ENCODE data around the gene ZSWIM8.

ZSWIM8 gene

GRCh38 chr10:73744664-73744975 is 40.8 kb upstream of the ZSWIM8 start:
- ChIA-PET CTCF (interaction anchor here (1.0 to 3.9 kb wide), 4 partner anchors 10 to 216 kb away, joined by 3 to 16 read pairs (median 4); no protein-coding TSS in a partner anchor), POLR2A (interaction anchor here (0.6 to 1.5 kb wide), 5 partner anchors 11 to 72 kb away, joined by 3 to 4 read pairs (median 3); partner anchors contain the start of gene CHCHD1)
- no peak for TF ChIP-seq CTCF (IDR thresholded peaks at IDR 0.05; ENCODE audit: control extremely low read depth, extremely low read depth, low read depth, missing control alignments)
- DNase-seq (ENCODE audit: extremely low spot score), result peak; percentile 44

GRCh38 chr10:73746721-73747120 is 38.7 kb upstream of the ZSWIM8 start:
- POLR2A ChIA-PET, result interaction anchor here (0.7 kb wide), 1 partner anchor 313 kb away, joined by 4 read pairs; no protein-coding TSS in a partner anchor

GRCh38 chr10:73750819-73751218 is 34.6 kb upstream of the ZSWIM8 start:
- ChIA-PET POLR2A (interaction anchor here (0.9 to 1.4 kb wide), 2 partner anchors 8 to 17 kb away, joined by 3 to 4 read pairs; no protein-coding TSS in a partner anchor), CTCF (interaction anchor here (1.1 to 1.3 kb wide), 2 partner anchors 9 to 20 kb away, joined by 3 to 5 read pairs; no protein-coding TSS in a partner anchor)
- DNase-seq (ENCODE audit: extremely low spot score), result no peak
- no peak for TF ChIP-seq CTCF (IDR thresholded peaks at IDR 0.05; ENCODE audit: control extremely low read depth, extremely low read depth, low read depth, missing control alignments)

More at GRCh38 chr10:73746721-73747120, 38.7 kb upstream of the ZSWIM8 start:
- DNase-seq (ENCODE audit: extremely low spot score), result no peak
- CTCF ChIA-PET, result interaction anchor here (0.7 to 2.8 kb wide), 5 partner anchors 12 to 218 kb away, joined by 3 to 14 read pairs (median 3); no protein-coding TSS in a partner anchor
- TF ChIP-seq CTCF (IDR thresholded peaks at IDR 0.05; ENCODE audit: control extremely low read depth, extremely low read depth, low read depth, missing control alignments), result no peak

GRCh38 chr10:73756183-73756582 is 29.2 kb upstream of the ZSWIM8 start:
- POLR2A ChIA-PET, result interaction anchor here (1.2 kb wide), 1 partner anchor 11 kb away, joined by 3 read pairs; no protein-coding TSS in a partner anchor
- no peak for TF ChIP-seq CTCF (IDR thresholded peaks at IDR 0.05; ENCODE audit: control extremely low read depth, extremely low read depth, low read depth, missing control alignments)
- CTCF ChIA-PET, result interaction anchor here (2.1 to 5.1 kb wide), 2 partner anchors 11 to 13 kb away, joined by 6 to 32 read pairs; a partner anchor contains a TSS
- no peak for DNase-seq (ENCODE audit: extremely low spot score)

GRCh38 chr10:73758704-73759511 is 26.5 kb upstream of the ZSWIM8 start:
- no peak for TF ChIP-seq CTCF (IDR thresholded peaks at IDR 0.05; ENCODE audit: control extremely low read depth, extremely low read depth, low read depth, missing control alignments)
- DNase-seq (ENCODE audit: extremely low spot score), result no peak
- CTCF ChIA-PET, result interaction anchor here (0.9 to 3.9 kb wide), 8 partner anchors 9 to 56 kb away, joined by 3 to 23 read pairs (median 3); a partner anchor contains a TSS
- POLR2A ChIA-PET, result interaction anchor here (1.3 to 1.4 kb wide), 2 partner anchors 9 to 10 kb away, joined by 4 to 5 read pairs; no protein-coding TSS in a partner anchor

GRCh38 chr10:73759512-73760115 is 25.8 kb upstream of the ZSWIM8 start:
- POLR2A ChIA-PET, result interaction anchor here (1.1 to 1.4 kb wide), 3 partner anchors 9 to 12 kb away, joined by 4 to 5 read pairs (median 4); no protein-coding TSS in a partner anchor
- peak; percentile 38 for DNase-seq (ENCODE audit: extremely low spot score)

More at GRCh38 chr10:73759512-73760115, 25.8 kb upstream of the ZSWIM8 start:
- CTCF ChIA-PET, result interaction anchor here (0.9 to 3.9 kb wide), 6 partner anchors 9 to 55 kb away, joined by 3 to 23 read pairs (median 4); a partner anchor contains a TSS
- TF ChIP-seq CTCF (IDR thresholded peaks at IDR 0.05; ENCODE audit: control extremely low read depth, extremely low read depth, low read depth, missing control alignments), result no peak

Data from GM10248 (cell line).